CD4-positive, alpha-beta T cell treated with Interleukin-4 for 1 hour (primary cell): Measurements from ENCODE around the gene IFNL1.
"Not testable (repeated sequence)": the region's sequence is repeated elsewhere in the genome, so short reads cannot be mapped to it uniquely, and the experiment has no call there.

Experiments used
- DNase-seq, 2 donors: peaks; one replicate each; pipeline ENCODE4 v3.0.0-alpha.2; 2020 to 2022

Gene IFNL1

GRCh38 chr19:39270036-39270871, 26.0 kb upstream of the IFNL1 start:
- no peak for DNase-seq

DNA sequence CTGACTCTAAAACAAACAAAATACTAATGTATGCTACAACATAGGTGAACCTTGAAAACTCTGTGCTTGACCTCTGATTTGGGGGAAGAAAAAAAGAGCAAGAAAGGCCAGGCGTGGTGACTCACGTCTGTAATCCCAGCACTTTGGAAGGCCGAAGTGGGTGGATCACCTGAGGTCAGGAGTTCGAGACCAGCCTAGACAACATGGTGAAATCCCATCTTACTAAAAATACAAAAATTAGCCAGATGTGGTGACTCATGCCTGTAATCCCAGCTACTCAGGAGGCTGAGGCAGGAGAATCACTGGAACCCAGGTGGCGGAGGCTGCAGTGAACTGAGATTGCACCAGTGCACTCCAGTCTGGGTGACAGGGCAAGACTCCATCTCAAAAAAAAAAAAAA, 22.3 kb upstream of the IFNL1 start:
- not testable (repeated sequence) for DNase-seq

DNA sequence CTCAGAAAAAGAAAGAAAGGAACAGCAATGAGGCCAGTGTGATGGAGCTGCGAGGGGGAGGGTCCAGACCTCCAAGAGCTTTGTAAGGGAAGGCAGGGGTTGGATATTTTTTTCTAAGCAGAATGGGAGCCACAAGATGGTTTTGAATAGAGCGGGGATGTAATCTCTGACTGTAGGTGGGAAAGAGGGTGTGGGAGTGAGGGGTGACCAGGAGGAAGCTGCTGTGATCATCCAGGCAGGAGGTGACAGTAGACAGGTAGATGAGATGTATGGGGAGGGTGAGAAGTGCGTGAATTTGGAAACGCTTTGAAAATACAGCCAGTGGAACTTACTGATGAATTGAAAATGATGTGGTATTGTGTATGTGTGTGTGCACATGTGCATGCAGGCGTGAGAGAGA, 20.6 kb upstream of the IFNL1 start:
- no peak for DNase-seq

- no peak for DNase-seq
Measured at GRCh38 chr19:39276740-39277139, 19.5 kb upstream of the IFNL1 start.

GRCh38 chr19:39277598-39277997, 18.6 kb upstream of the IFNL1 start:
- DNase-seq: no peak

DNA sequence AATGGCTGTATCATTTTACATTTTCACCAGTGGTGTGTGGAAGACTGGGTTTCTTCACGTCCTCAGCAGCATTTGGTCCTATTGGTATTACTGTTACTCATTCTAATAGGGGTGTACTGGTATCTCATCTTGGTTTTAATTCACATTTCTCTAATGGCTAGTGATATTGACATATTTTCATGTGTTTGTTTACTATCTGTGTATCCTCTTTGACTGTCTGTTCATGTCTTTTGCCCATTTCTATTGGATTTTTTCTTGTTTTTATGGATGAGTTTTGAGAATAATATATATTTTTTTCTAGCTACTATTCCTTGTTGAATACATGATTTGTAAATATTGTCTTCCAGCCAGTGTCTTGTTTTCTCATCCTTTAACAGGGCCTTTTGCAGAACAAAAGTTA, 14.2 kb upstream of the IFNL1 start:
- no peak for DNase-seq

DNA sequence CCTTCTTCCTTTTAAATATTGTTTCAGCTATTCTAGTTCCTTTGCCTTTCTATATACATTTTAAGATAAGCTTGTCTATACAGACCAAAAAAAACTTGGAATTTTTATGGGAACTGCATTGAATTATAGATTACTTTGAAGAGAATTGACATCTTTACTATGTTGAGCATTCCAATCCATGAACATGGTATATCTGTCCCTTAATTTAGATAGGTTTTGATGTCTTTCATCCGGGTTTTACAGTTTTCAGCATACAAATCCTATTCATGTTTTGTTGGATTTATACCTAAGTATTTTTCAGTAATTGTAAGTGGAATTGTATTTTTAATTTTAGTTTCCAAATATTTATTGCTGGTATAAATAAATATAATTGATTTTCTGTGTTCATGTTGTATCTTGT, 12.2 kb upstream of the IFNL1 start:
- DNase-seq: no peak

- no peak for DNase-seq
Measured at GRCh38 chr19:39293394-39293793, 2.8 kb upstream of the IFNL1 start.

DNA sequence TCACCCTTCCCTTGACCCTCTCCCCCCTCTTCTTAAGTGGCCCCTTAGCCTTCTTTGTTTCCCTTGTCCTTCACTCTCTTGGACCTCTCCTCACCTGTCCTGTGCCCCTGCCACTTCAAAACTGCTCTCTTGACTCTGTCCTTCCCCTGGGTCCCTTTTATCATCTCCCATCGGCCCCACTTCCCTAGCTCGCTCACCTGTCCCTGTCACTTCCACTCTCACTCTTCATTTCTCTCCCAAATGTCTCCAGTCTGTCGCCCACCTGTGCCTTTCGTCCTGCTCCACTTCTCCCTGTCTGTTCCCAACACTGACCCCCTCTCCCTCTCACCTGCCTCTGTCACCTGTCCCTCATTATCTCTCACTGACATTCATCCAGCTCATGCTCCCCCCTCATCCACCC, 699 bp downstream of the IFNL1 start:
- DNase-seq: no peak

GRCh38 chr19:39297931-39298634, 1.9 kb downstream of the IFNL1 start:
- DNase-seq: peak; percentile 58 to 68

- DNase-seq: peak in 1 of 2 donors; percentile 39
Measured at GRCh38 chr19:39299404-39299803, 3.2 kb downstream of the IFNL1 start.

GRCh38 chr19:39299832-39300231, 3.6 kb downstream of the IFNL1 start:
- DNase-seq: no peak

DNA sequence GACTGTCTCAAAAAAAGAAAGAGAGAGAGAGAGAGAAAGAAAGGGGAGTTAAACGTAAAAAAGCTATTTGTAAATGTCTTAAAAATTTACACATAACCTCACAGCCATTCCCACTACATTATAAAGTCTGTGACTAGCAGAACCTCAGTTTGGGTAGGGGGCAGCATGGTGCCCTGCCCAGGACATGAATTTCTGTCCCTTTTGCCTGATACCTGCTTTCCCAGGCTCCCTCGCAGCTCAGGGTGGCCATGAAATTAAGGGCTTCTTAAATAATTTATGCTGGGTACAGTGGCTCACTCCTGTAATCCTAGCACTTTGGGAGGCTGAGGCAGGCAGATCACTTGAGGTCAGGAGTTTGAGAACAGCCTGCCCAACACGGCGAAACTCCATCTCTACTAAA, 4.8 kb downstream of the IFNL1 start:
- no peak for DNase-seq

- DNase-seq: no peak
Measured at GRCh38 chr19:39301562-39301961, 5.4 kb downstream of the IFNL1 start.

DNA sequence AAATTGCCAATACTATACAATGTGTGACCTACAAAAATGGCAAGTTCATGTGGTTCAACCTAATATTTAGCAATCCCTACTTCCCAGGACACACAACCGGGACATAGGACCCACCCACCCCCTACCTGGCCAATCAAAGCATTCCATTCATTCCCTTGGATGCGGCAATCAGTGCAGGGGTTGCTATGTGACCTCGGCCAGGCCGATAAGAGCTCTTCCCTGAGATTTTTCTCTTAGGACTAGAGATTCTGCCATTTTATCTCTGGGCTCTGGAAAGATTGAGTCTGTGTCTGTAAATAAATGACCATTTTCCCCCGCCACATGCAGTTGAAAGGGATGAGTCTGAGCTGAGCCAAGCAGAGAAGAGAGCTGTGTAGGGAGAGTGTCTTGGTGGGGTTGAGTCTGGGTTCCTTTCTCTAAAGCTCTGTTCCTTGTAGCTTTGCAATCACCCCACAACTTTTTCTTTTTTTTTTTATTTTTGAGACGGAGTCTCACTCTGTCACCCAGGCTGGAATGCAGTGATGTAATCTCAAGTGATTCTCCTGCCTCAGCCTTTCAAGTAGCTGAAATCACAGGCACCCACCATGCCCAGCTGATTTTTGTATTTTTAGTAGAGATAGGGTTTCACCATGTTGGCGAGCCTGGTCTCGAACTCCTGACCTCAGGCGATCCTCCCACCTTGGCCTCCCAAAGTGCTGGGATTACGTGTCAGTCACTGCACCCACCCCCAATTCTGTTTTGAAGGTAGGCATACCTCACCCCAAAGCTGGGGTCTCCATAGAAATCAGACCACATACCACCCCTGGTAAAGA, 7.4 kb downstream of the IFNL1 start:
- no peak for DNase-seq

DNA sequence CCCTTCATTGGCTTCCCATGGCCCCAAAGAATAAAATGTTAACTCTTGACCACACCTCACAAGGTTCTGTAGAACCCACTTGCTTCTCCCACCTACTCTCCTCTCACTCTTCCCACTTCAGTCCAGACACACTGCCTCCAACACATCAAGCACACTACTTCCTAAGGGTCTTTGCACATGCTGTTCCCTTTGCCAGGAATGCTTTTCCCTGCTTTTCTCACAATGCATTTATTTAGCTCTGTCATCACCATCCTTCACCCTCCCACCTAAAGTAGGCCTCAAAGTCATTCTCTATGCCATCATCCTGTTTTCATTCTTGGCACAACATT, 7.9 kb downstream of the IFNL1 start:
- DNase-seq: no peak

GRCh38 chr19:39304701-39305571, 8.7 kb downstream of the IFNL1 start:
- DNase-seq: no peak

- no peak for DNase-seq
Measured at GRCh38 chr19:39306075-39306474, 9.9 kb downstream of the IFNL1 start.

GRCh38 chr19:39307046-39307821, 11.0 kb downstream of the IFNL1 start:
- no peak for DNase-seq

- DNase-seq: no peak
Measured at GRCh38 chr19:39307822-39308530, 11.8 kb downstream of the IFNL1 start.
